Neural cell (in vitro differentiated cells): ENCODE data around the gene SIN3A. TPM values are rescaled to one million over a fixed set of nuclear protein-coding genes. Genes with fewer than 3 reads are reported as not detected.

Source experiments
- H2AFZ ChIP-seq: fragments of 200-600, 300-800 bp; sonication (generic), shearing (Covaris generic); 2 replicates; pipeline ENCODE4 v1.6.0; 2014; ENCODE audit warnings: low read depth, mild to moderate bottlenecking, antibody characterized with exemption, low read length, moderate library complexity
- H3F3A ChIP-seq: fragments of 200-600 bp; shearing (Covaris generic); 2 replicates; pipeline ENCODE4 v1.6.1; 2016; ENCODE audit warnings: mild to moderate bottlenecking, moderate library complexity, mixed read lengths, antibody characterized with exemption, low read length; ENCODE audit not compliant: insufficient read depth, poor library complexity, severe bottlenecking
- H3K27ac ChIP-seq: fragments of 200-600, 300-800 bp; sonication (generic), shearing (Covaris generic); 2 replicates; pipeline ENCODE4 v1.5.1; 2014; ENCODE audit warnings: mild to moderate bottlenecking, low read length, moderate library complexity
- H3K27me3 ChIP-seq: fragments of 300-800, 200-600 bp; sonication (generic), shearing (Covaris generic); 2 replicates; pipeline ENCODE4 v1.6.0; 2014; ENCODE audit warnings: mild to moderate bottlenecking, low read depth, low read length, moderate library complexity; ENCODE audit not compliant: insufficient read depth
- H3K36me3 ChIP-seq: fragments of 300-800, 200-600 bp; sonication (generic), shearing (Covaris generic); 2 replicates; pipeline ENCODE4 v1.5.1; 2014; ENCODE audit warnings: mild to moderate bottlenecking, antibody characterized with exemption, low read length, moderate library complexity; ENCODE audit not compliant: insufficient read depth
- H3K4me2 ChIP-seq: fragments of 300-800, 200-600 bp; sonication (generic), shearing (Covaris generic); 2 replicates; pipeline ENCODE4 v1.6.0; 2014; ENCODE audit warnings: mild to moderate bottlenecking, low read length
- H3K4me3 ChIP-seq: fragments of 300-800, 200-600 bp; sonication (generic), shearing (Covaris generic); 2 replicates; pipeline ENCODE4 v1.5.1; 2014; ENCODE audit warnings: mild to moderate bottlenecking, low read length, moderate library complexity
- H3K79me2 ChIP-seq: fragments of 200-600 bp; shearing (Covaris generic); replicated peaks from 2 replicates; pipeline ENCODE4 v1.6.0; 2014; ENCODE audit warnings: mild to moderate bottlenecking, low read length, moderate library complexity; ENCODE audit not compliant: insufficient read depth
- H3K9ac ChIP-seq: fragments of 300-800, 200-600 bp; sonication (generic), shearing (Covaris generic); 2 replicates; pipeline ENCODE4 v1.6.1; 2016; ENCODE audit warnings: mild to moderate bottlenecking, low read length, mixed read lengths
- H3K9me2 ChIP-seq: fragments of 200-600 bp; shearing (Covaris generic); 2 replicates; pipeline ENCODE4 v1.6.1; 2016; ENCODE audit warnings: mild to moderate bottlenecking, low read length, mixed read lengths; ENCODE audit not compliant: insufficient read depth
- H3K9me3 ChIP-seq: fragments of 200-600, 300-800 bp; sonication (generic), shearing (Covaris generic); 2 replicates; pipeline ENCODE4 v1.6.1; 2016; ENCODE audit warnings: mild to moderate bottlenecking, mixed run types, low read length, moderate library complexity, mixed read lengths
- H4K20me1 ChIP-seq: fragments of 200-600 bp; shearing (Covaris generic); 2 replicates; pipeline ENCODE4 v1.6.1; 2016; ENCODE audit warnings: mild to moderate bottlenecking, mixed run types; ENCODE audit not compliant: insufficient read depth
- EP300 ChIP-seq: fragments of 450-650 bp; conservative IDR thresholded peaks from 2 replicates; pipeline ENCODE4 v1.6.1; 2014; ENCODE audit warnings: antibody characterized with exemption, mild to moderate bottlenecking, moderate library complexity; ENCODE audit not compliant: poor library complexity, severe bottlenecking
- EZH2 ChIP-seq: fragments of 200-600, 300-800 bp; shearing (Covaris generic), sonication (generic); IDR thresholded peaks from 2 replicates; pipeline ENCODE4 v1.6.1; 2014; ENCODE audit warnings: antibody characterized with exemption, low read length, borderline replicate concordance, mild to moderate bottlenecking; ENCODE audit not compliant: insufficient read depth, poor library complexity, severe bottlenecking
- MXI1 ChIP-seq: fragments of 450-650 bp; conservative IDR thresholded peaks from 2 replicates; pipeline ENCODE4 v1.6.1; 2014; ENCODE audit warnings: antibody characterized with exemption, mild to moderate bottlenecking; ENCODE audit not compliant: poor library complexity, severe bottlenecking
- POLR2AphosphoS5 ChIP-seq: IDR thresholded peaks from 2 replicates; pipeline ENCODE4 v1.6.1; 2012
- RAD21 ChIP-seq: fragments of 450-650 bp; conservative IDR thresholded peaks from 2 replicates; pipeline ENCODE4 v1.6.1; 2014; ENCODE audit warnings: antibody characterized with exemption, mild to moderate bottlenecking, moderate library complexity
- SMC3 ChIP-seq: fragments of 450-650 bp; conservative IDR thresholded peaks from 2 replicates; pipeline ENCODE4 v1.6.1; 2014; ENCODE audit warnings: antibody characterized with exemption, mild to moderate bottlenecking, moderate library complexity; ENCODE audit not compliant: poor library complexity
- TAF1 ChIP-seq: IDR thresholded peaks from 2 replicates; pipeline ENCODE4 v1.6.1; 2012; ENCODE audit warnings: low read depth
- polyA plus RNA-seq: library from polyadenylated mRNA; depleted of rRNA; stranded (reverse); fragments of >200 nt; gene quantifications from 2 replicates; pipeline ENCODE4 v1.2.3, GENCODE V29; 2014
- TF ChIP-seq, protein P1 (sequence below): fragments of 450-650 bp; IDR thresholded peaks from 2 replicates; pipeline ENCODE4 v1.5.1; 2014; ENCODE audit warnings: antibody characterized with exemption, mild to moderate bottlenecking, moderate library complexity; ENCODE audit not compliant: poor library complexity, severe bottlenecking
- TF ChIP-seq, protein P2 (sequence below): IDR thresholded peaks from 2 replicates; pipeline ENCODE4 v1.6.1; 2012; ENCODE audit warnings: borderline replicate concordance

Gene SIN3A
- polyA plus RNA-seq, 1 donor from 2014 or later = 13.7 TPM

DNA sequence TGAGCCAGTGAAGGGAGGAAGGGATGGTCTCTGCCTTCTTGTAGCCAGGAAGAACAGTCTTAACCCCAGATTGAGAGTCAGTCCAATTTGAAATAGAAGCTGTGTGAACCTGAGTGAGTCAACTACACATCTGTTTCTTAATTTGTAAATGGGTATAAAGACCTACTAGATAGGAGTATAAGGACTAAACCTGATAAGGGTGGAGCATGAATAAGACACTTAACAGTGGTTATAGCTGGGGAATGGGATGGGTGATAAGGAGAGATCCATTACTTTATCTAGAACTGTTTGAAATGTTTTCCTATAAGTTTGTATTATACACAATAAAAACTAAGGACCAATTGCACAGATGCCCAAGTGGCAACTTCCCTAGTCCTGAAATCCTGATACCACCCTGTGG is 84.5 kb downstream of the SIN3A start:
- Histone ChIP-seq H2AFZ (no peak overlapping the region), H3K4me3 (peak overlapping the region; percentile 97), H3K36me3 (no peaks in the 10 kb centered on the region), H3K27me3 (no peaks in the 10 kb centered on the region), H3K4me2 (no peak overlapping the region), H3F3A (no peaks in the 10 kb centered on the region), H3K9me2 (no peaks in the 10 kb centered on the region), H3K27ac (no peak overlapping the region), H3K9ac (no peak overlapping the region), H3K79me2 (no peaks in the 10 kb centered on the region), H4K20me1 (no peaks in the 10 kb centered on the region), H3K9me3 (no peaks in the 10 kb centered on the region)
- TF ChIP-seq RAD21 (no peak), EP300 (no peak), MXI1 (no peak), EZH2 (no peak), POLR2AphosphoS5 (no peak), SMC3 (no peak), TAF1 (no peak)
- TF ChIP-seq, protein P1, sequence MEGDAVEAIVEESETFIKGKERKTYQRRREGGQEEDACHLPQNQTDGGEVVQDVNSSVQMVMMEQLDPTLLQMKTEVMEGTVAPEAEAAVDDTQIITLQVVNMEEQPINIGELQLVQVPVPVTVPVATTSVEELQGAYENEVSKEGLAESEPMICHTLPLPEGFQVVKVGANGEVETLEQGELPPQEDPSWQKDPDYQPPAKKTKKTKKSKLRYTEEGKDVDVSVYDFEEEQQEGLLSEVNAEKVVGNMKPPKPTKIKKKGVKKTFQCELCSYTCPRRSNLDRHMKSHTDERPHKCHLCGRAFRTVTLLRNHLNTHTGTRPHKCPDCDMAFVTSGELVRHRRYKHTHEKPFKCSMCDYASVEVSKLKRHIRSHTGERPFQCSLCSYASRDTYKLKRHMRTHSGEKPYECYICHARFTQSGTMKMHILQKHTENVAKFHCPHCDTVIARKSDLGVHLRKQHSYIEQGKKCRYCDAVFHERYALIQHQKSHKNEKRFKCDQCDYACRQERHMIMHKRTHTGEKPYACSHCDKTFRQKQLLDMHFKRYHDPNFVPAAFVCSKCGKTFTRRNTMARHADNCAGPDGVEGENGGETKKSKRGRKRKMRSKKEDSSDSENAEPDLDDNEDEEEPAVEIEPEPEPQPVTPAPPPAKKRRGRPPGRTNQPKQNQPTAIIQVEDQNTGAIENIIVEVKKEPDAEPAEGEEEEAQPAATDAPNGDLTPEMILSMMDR = no peak
- TF ChIP-seq, protein P2, sequence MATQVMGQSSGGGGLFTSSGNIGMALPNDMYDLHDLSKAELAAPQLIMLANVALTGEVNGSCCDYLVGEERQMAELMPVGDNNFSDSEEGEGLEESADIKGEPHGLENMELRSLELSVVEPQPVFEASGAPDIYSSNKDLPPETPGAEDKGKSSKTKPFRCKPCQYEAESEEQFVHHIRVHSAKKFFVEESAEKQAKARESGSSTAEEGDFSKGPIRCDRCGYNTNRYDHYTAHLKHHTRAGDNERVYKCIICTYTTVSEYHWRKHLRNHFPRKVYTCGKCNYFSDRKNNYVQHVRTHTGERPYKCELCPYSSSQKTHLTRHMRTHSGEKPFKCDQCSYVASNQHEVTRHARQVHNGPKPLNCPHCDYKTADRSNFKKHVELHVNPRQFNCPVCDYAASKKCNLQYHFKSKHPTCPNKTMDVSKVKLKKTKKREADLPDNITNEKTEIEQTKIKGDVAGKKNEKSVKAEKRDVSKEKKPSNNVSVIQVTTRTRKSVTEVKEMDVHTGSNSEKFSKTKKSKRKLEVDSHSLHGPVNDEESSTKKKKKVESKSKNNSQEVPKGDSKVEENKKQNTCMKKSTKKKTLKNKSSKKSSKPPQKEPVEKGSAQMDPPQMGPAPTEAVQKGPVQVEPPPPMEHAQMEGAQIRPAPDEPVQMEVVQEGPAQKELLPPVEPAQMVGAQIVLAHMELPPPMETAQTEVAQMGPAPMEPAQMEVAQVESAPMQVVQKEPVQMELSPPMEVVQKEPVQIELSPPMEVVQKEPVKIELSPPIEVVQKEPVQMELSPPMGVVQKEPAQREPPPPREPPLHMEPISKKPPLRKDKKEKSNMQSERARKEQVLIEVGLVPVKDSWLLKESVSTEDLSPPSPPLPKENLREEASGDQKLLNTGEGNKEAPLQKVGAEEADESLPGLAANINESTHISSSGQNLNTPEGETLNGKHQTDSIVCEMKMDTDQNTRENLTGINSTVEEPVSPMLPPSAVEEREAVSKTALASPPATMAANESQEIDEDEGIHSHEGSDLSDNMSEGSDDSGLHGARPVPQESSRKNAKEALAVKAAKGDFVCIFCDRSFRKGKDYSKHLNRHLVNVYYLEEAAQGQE = no peak

DNA sequence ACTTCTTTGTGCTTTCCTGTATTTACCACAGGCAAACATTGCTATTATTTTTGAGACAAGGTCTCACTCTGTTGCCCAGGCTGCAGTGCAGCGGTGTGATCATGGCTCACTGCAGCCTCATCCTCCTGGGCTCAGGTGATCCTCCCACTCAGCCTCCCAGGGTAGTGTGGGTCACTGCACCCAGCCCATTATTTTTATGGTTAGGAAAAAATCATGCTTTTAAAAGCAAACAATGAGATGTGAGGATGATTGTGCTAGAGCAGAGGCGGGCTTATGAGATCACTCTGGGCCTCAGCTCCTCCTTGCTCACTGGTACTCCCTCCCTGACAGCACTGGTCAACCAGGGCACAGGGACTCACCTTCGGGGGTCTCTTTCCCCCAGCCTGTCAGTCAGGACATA is 85.3 kb downstream of the SIN3A start:
- H2AFZ ChIP-seq = no peak overlapping the region
- H3K9me3 ChIP-seq = no peaks in the 10 kb centered on the region
- no peak overlapping the region for H3K4me3 ChIP-seq
- H3K36me3 ChIP-seq = no peaks in the 10 kb centered on the region
- H3K9me2 ChIP-seq = no peaks in the 10 kb centered on the region
- H3K27me3 ChIP-seq = no peaks in the 10 kb centered on the region
- no peaks in the 10 kb centered on the region for H3F3A ChIP-seq
- H3K27ac ChIP-seq = no peak overlapping the region
- no peak overlapping the region for H3K4me2 ChIP-seq
- H3K79me2 ChIP-seq = no peaks in the 10 kb centered on the region
- no peak overlapping the region for H3K9ac ChIP-seq
- TF ChIP-seq EP300 (no peak), RAD21 (no peak), EZH2 (no peak), POLR2AphosphoS5 (no peak), SMC3 (no peak), TAF1 (no peak), MXI1 (no peak)
- TF ChIP-seq, protein P2 = no peak
- TF ChIP-seq, protein P1 = no peak
- H4K20me1 ChIP-seq = no peaks in the 10 kb centered on the region
